ENCODE results near the gene CEP55.

The CEP55 gene

DNA sequence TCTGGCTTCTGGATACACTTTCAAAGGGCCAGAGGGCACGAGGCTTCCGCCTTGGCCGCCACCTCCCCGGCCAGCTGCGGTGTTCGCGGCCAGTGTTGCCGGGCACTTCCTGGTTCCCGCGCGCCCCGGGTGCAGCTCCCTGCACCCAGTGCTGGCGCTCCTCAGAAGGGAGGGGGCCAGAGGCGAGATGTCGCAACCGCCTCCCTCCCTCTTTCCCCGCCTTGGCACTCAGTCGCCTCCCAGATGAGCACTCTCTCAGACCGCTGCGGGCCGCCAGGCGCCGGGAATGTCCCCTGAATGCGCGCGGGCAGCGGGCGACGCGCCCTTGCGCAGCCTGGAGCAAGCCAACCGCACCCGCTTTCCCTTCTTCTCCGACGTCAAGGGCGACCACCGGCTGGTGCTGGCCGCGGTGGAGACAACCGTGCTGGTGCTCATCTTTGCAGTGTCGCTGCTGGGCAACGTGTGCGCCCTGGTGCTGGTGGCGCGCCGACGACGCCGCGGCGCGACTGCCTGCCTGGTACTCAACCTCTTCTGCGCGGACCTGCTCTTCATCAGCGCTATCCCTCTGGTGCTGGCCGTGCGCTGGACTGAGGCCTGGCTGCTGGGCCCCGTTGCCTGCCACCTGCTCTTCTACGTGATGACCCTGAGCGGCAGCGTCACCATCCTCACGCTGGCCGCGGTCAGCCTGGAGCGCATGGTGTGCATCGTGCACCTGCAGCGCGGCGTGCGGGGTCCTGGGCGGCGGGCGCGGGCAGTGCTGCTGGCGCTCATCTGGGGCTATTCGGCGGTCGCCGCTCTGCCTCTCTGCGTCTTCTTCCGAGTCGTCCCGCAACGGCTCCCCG, 70.2 kb downstream of the CEP55 start, which contains the start of gene FFAR4:
Gene FFAR4, plus strand, starts transcription at position 231 of the 842 bp plus-strand sequence. Its CDS starts 56 bp downstream, at position 287.
- TF ChIP-seq, protein P1, sequence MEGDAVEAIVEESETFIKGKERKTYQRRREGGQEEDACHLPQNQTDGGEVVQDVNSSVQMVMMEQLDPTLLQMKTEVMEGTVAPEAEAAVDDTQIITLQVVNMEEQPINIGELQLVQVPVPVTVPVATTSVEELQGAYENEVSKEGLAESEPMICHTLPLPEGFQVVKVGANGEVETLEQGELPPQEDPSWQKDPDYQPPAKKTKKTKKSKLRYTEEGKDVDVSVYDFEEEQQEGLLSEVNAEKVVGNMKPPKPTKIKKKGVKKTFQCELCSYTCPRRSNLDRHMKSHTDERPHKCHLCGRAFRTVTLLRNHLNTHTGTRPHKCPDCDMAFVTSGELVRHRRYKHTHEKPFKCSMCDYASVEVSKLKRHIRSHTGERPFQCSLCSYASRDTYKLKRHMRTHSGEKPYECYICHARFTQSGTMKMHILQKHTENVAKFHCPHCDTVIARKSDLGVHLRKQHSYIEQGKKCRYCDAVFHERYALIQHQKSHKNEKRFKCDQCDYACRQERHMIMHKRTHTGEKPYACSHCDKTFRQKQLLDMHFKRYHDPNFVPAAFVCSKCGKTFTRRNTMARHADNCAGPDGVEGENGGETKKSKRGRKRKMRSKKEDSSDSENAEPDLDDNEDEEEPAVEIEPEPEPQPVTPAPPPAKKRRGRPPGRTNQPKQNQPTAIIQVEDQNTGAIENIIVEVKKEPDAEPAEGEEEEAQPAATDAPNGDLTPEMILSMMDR (conservative IDR thresholded peaks at IDR 0.05) = no peak
- TF ChIP-seq ZFX (IDR thresholded peaks at IDR 0.05) = no peak
- H3K27ac ChIP-seq = no peak within 1 kb of the TSS

DNA sequence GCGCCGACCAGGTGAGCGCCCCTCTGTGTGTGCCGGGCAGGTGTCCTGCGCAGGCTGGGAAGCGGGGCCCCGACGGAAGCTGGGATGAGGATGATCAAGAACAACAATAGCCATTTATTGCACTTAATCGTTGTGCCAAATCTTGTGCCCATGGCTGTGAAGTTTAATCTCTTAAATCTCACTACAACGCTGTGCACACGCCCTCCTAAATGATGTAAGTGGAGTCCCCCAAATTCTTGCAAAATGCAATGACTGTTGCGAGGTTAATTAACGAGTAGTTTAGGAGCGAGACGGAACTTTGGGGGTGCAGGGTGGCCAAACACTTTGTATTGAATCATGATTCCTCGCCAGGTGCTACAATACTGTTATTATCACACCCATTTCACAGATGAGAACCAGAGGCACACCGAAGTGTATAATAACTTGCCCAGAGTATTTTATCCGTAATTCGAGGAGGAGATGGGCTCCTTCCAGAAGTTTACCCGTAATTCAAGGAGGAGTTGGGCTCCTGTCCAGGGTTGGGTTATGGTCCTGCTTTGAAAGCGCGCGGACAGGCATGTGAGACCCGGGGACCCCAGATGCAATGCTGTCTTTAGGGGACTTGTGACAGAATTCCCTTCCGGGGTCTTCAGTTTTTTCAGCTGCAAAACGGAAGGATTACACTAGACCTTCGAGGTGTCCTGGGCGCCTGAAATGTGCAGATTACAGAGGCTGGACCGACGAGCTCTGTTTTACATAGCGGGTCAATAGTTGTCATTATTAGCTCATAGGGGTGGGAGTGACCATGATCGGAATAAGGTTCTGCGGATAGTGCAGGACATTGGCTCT, 71.1 kb downstream of the CEP55 start:
- TF ChIP-seq ZFX (IDR thresholded peaks at IDR 0.05) = no peak
- TF ChIP-seq, protein P1 (conservative IDR thresholded peaks at IDR 0.05) = no peak
- no peak overlapping the region for H3K27ac ChIP-seq

DNA sequence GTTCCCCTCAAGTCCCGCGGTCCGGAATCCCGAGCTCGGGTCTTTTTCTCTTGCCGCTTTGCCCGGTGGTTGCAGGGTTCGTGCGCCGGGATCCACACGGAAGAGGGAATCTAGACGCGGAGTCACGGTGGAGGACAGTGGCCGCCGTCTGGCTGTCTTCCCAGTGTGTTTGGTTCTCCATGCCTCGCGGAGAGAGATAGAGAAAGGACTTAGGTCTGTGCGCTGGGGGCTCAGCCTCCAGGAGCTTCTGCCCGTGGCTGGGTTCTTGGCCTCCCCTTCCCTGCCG, 71.6 kb downstream of the CEP55 start:
- TF ChIP-seq, protein P1 (conservative IDR thresholded peaks at IDR 0.05) = no peak
- no peak for TF ChIP-seq ZFX (IDR thresholded peaks at IDR 0.05)
- H3K27ac ChIP-seq = no peak overlapping the region

DNA sequence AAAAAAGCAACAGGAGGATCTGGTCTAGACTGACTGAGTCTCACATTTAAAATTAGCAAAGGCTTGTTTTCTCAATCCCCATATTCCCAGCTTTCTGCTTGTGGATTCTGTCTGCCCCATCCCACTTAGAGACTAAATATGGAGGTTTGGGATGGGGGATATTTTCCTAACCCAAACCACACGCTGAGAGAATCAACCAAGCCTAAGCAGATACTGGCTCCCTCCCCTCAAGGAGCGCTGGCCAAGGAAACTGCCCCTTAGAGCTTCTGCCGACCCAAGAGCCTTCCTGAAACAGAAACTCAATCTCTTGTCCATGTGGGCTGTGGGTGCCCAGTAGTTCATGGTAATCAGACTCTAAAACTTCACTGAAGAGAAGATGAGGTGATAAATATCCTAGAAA, 74.0 kb downstream of the CEP55 start:
- H3K27ac ChIP-seq = no peak overlapping the region
- TF ChIP-seq, protein P1 (conservative IDR thresholded peaks at IDR 0.05) = no peak
- no peak for TF ChIP-seq ZFX (IDR thresholded peaks at IDR 0.05)

DNA sequence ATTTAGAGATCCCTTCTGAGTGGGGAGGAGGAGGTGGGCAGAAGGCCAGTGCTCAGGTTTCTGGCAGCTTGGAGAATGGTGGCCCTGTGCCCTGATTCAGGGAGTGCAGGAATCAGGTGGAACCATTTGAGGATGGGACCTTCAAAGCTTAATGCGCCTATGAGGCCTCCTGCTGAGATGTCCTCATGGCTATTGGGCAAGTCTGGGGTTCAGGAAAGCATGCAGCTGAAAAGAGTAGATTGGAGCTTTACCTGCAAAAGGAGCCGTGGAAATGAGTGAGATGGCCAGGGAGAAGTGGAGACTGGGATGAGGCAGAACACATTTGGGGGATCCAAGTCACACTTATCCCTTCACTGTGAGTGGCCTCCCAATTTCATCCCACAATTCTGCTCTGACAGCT, 76.2 kb downstream of the CEP55 start:
- TF ChIP-seq, protein P1 (conservative IDR thresholded peaks at IDR 0.05) = no peak
- no peak for TF ChIP-seq ZFX (IDR thresholded peaks at IDR 0.05)
- H3K27ac ChIP-seq = no peak overlapping the region

DNA sequence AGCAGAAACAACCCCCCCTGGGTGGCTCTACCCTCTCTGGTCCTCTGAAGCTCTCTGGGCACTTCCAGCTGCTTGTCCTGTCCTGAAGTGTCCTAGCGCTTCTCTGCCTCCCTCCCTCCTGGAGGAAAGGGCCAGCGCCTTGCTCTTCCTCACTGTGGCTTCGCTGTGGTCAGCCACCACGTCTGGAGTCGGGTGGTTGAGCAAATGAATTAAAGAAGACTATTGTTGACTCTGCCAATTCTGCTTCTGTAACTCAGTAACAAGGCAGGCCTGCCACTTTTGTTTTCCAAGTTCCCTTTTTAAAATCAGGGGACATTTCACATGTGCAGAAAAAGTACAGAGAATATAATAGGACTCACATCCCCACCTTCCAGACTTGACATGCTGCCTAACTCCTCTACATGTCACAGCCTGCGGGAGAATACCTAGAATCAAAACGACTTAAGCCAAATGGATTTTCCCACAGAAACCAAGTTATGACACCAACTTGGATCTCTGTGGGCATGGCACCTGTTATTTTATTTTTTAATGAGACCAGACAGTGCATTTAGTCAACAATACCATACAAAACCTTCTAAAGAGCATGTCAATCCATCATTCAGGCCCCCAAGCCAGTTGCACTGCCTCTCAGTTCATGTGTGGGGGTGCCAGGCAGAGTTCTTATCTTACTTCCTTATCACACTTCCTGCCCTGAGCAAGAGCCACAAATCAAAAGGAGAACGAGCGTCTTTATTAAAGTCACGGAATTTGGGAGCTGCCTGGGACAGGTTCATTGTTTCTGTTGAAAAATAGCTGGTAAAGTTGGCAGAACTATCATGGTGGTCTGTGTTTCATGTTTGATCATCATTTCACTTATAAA, 76.9 kb downstream of the CEP55 start:
- no peak overlapping the region for H3K27ac ChIP-seq
- TF ChIP-seq, protein P1 (conservative IDR thresholded peaks at IDR 0.05) = no peak
- TF ChIP-seq ZFX (IDR thresholded peaks at IDR 0.05) = no peak
